Mucosa of rectum (tissue), 2 donors: Measurements from ENCODE around the gene LRRC17.

Source experiments
- H3K27ac ChIP-seq, 2 donors: one replicate each; pipeline ENCODE4 v1.7.0; 2013; ENCODE audit warnings: inconsistent platforms in 2 of 2, low read depth in 2 of 2, low read length in 2 of 2
- H3K27me3 ChIP-seq, 2 donors: one replicate each; pipeline ENCODE4 v1.7.0; 2013; ENCODE audit warnings: low read length in 2 of 2; ENCODE audit not compliant: control insufficient read depth in 2 of 2, insufficient read depth in 2 of 2
- H3K36me3 ChIP-seq, 2 donors: one replicate each; pipeline ENCODE4 v1.7.0; 2013; ENCODE audit warnings: low read length in 2 of 2; ENCODE audit not compliant: control insufficient read depth in 2 of 2, insufficient read depth in 2 of 2
- H3K4me1 ChIP-seq, 2 donors: one replicate each; pipeline ENCODE4 v1.7.0; 2013; ENCODE audit warnings: low read length in 2 of 2, mild to moderate bottlenecking in 1 of 2; ENCODE audit not compliant: control insufficient read depth in 2 of 2, insufficient read depth in 2 of 2
- H3K4me3 ChIP-seq, 2 donors: one replicate each; pipeline ENCODE4 v1.7.0; 2013; ENCODE audit warnings: low read length in 2 of 2
- H3K9ac ChIP-seq, 2 donors: one replicate each; pipeline ENCODE4 v1.7.0; 2013; ENCODE audit warnings: low read length in 2 of 2, low read depth in 1 of 2, mild to moderate bottlenecking in 1 of 2
- H3K9me3 ChIP-seq, 2 donors: one replicate each; pipeline ENCODE4 v1.7.0; 2013; ENCODE audit warnings: low read length in 2 of 2; ENCODE audit not compliant: control insufficient read depth in 2 of 2
- donor health status: healthy.
- donor health status: Normal muscosa, but diverticular disease.

The LRRC17 gene

GRCh38 chr7:102883098-102883860 is 29.5 kb upstream of the LRRC17 start:
- no peak overlapping the region for H3K9ac ChIP-seq
- no peaks in the 10 kb centered on the region for H3K36me3 ChIP-seq
- no peak overlapping the region for H3K27ac ChIP-seq
- no peaks in the 10 kb centered on the region for H3K27me3 ChIP-seq
- H3K9me3 ChIP-seq: no peaks in the 10 kb centered on the region
- H3K4me1 ChIP-seq: no peaks in the 10 kb centered on the region
- H3K4me3 ChIP-seq: no peak overlapping the region

GRCh38 chr7:102888561-102889233 is 24.1 kb upstream of the LRRC17 start:
- Histone ChIP-seq H3K9me3 (no peaks in the 10 kb centered on the region), H3K27ac (no peak overlapping the region), H3K4me1 (no peaks in the 10 kb centered on the region), H3K9ac (no peak overlapping the region), H3K4me3 (no peak overlapping the region), H3K27me3 (no peaks in the 10 kb centered on the region), H3K36me3 (no peaks in the 10 kb centered on the region)

GRCh38 chr7:102889851-102890250 is 22.9 kb upstream of the LRRC17 start:
- no peaks in the 10 kb centered on the region for H3K9me3 ChIP-seq
- H3K36me3 ChIP-seq: no peaks in the 10 kb centered on the region
- no peaks in the 10 kb centered on the region for H3K27me3 ChIP-seq
- H3K9ac ChIP-seq: no peak overlapping the region
- no peak overlapping the region for H3K4me3 ChIP-seq
- no peaks in the 10 kb centered on the region for H3K4me1 ChIP-seq
- H3K27ac ChIP-seq: no peak overlapping the region

- H3K9me3 ChIP-seq: no peaks in the 10 kb centered on the region
- H3K9ac ChIP-seq: no peak overlapping the region
- H3K27me3 ChIP-seq: no peaks in the 10 kb centered on the region
- no peaks in the 10 kb centered on the region for H3K36me3 ChIP-seq
- no peak overlapping the region for H3K4me3 ChIP-seq
- H3K4me1 ChIP-seq: no peaks in the 10 kb centered on the region
- H3K27ac ChIP-seq: peak overlapping the region in 1 of 2 donors; percentile 21
Observed at GRCh38 chr7:102890292-102890970, 22.4 kb upstream of the LRRC17 start.

GRCh38 chr7:102890971-102891692 is 21.7 kb upstream of the LRRC17 start:
- H3K27me3 ChIP-seq: no peaks in the 10 kb centered on the region
- H3K36me3 ChIP-seq: no peaks in the 10 kb centered on the region
- no peak overlapping the region for H3K4me3 ChIP-seq
- no peaks in the 10 kb centered on the region for H3K9me3 ChIP-seq
- H3K27ac ChIP-seq: no peak overlapping the region
- H3K4me1 ChIP-seq: no peaks in the 10 kb centered on the region
- H3K9ac ChIP-seq: no peak overlapping the region

GRCh38 chr7:102891693-102892261 is 21.0 kb upstream of the LRRC17 start:
- Histone ChIP-seq H3K4me3 (no peak overlapping the region), H3K27me3 (no peaks in the 10 kb centered on the region), H3K36me3 (no peaks in the 10 kb centered on the region), H3K4me1 (no peaks in the 10 kb centered on the region), H3K27ac (no peak overlapping the region), H3K9ac (no peak overlapping the region), H3K9me3 (no peaks in the 10 kb centered on the region)

- H3K4me3 ChIP-seq: no peak overlapping the region
- no peak overlapping the region for H3K27ac ChIP-seq
- H3K27me3 ChIP-seq: no peaks in the 10 kb centered on the region
- H3K9me3 ChIP-seq: no peaks in the 10 kb centered on the region
- no peaks in the 10 kb centered on the region for H3K4me1 ChIP-seq
- H3K9ac ChIP-seq: no peak overlapping the region
- H3K36me3 ChIP-seq: no peaks in the 10 kb centered on the region
Observed at GRCh38 chr7:102892631-102893278, 20.0 kb upstream of the LRRC17 start.

GRCh38 chr7:102895602-102896001 is 17.2 kb upstream of the LRRC17 start:
- no peak overlapping the region for H3K4me3 ChIP-seq
- no peaks in the 10 kb centered on the region for H3K36me3 ChIP-seq
- no peaks in the 10 kb centered on the region for H3K9me3 ChIP-seq
- no peaks in the 10 kb centered on the region for H3K27me3 ChIP-seq
- no peaks in the 10 kb centered on the region for H3K4me1 ChIP-seq
- H3K27ac ChIP-seq: no peak overlapping the region
- no peak overlapping the region for H3K9ac ChIP-seq

- Histone ChIP-seq H3K36me3 (no peaks in the 10 kb centered on the region), H3K27me3 (no peaks in the 10 kb centered on the region), H3K9me3 (no peaks in the 10 kb centered on the region), H3K9ac (no peak overlapping the region), H3K4me3 (no peak overlapping the region), H3K4me1 (no peaks in the 10 kb centered on the region), H3K27ac (no peak overlapping the region)
Observed at GRCh38 chr7:102896585-102896984, 16.2 kb upstream of the LRRC17 start.
